HepG2 (cell line): Measurements from ENCODE around the gene ARR3. TPM values are rescaled to one million over a fixed set of nuclear protein-coding genes. Genes with fewer than 3 reads are reported as not detected.
A peak's percentile ranks its signal among the peaks of the same experiment; 100 is the strongest.

Experiments
- AKNA ChIP-seq: sonication (generic); formaldehyde crosslinking; IDR thresholded peaks from 2 replicates; pipeline ENCODE4 v1.4.0; 2020; ENCODE audit warnings: missing genetic modification reagents, borderline replicate concordance
- CBX1 ChIP-seq: IDR thresholded peaks from one replicate; pipeline ENCODE4 v1.6.1; 2016; ENCODE audit warnings: antibody characterized with exemption, low read depth
- PBX3 ChIP-seq: sonication (generic); formaldehyde crosslinking; IDR thresholded peaks from 2 replicates; pipeline ENCODE4 v1.8.1; 2023; ENCODE audit warnings: missing genetic modification reagents, inconsistent platforms, borderline replicate concordance
- RERE ChIP-seq: IDR thresholded peaks from 2 replicates; pipeline ENCODE4 v1.6.1; 2016; ENCODE audit warnings: low read depth, missing genetic modification reagents, missing compliant biosample characterization
- TBX2 ChIP-seq: sonication (generic); formaldehyde crosslinking; IDR thresholded peaks from 2 replicates; pipeline ENCODE4 v1.5.0; 2020; ENCODE audit warnings: missing genetic modification reagents, mild to moderate bottlenecking, borderline replicate concordance
- ZBTB37 ChIP-seq: sonication (generic); formaldehyde crosslinking; IDR thresholded peaks from 2 replicates; pipeline ENCODE4 v1.4.0; 2020; ENCODE audit warnings: mild to moderate bottlenecking, missing genetic modification reagents
- ZNF256 ChIP-seq: sonication (generic); formaldehyde crosslinking; conservative IDR thresholded peaks from 2 replicates; pipeline ENCODE4 v1.4.0; 2020; ENCODE audit warnings: missing genetic modification reagents
- ZNF574 ChIP-seq: sonication (generic); formaldehyde crosslinking; IDR thresholded peaks from 2 replicates; pipeline ENCODE4 v1.4.0; 2020; ENCODE audit warnings: missing genetic modification reagents
- ZNF577 ChIP-seq: sonication (generic); formaldehyde crosslinking; IDR thresholded peaks from 2 replicates; pipeline ENCODE4 v1.4.0; 2020; ENCODE audit warnings: mild to moderate bottlenecking, low read depth, missing genetic modification reagents, borderline replicate concordance
- polyA plus RNA-seq, 8 experiments: library from polyadenylated mRNA; depleted of rRNA in 3 of 8; stranded (reverse) in 7 of 8; unstranded in 1 of 8; fragments of >200 nt; fragmentation: Illumina TruSeq in 4 of 8; extraction: Trizol in 4 of 8; gene quantifications; 2 replicates each; pipeline versions ENCODE4 v1.2.1 to v1.2.3, GENCODE V29; 2011 to 2016; ENCODE audit warnings: low read depth in 4 of 8, missing spikeins in 1 of 8, mixed read lengths in 1 of 8; ENCODE audit not compliant: insufficient read depth in 1 of 8
- total RNA-seq, 5 experiments: library from RNA; depleted of rRNA; stranded (reverse); fragments of >200 nt; fragmentation: Illumina TruSeq; extraction: Trizol; gene quantifications; 2 replicates each; pipeline ENCODE4 v1.2.3, GENCODE V29; 2016; ENCODE audit warnings: low read depth in 1 of 5

The ARR3 gene
- total and polyA plus RNA-seq, 2 of the 13 experiments (the other 11 are each of a cell fraction or from before 2014, with no cell fraction given): not detected

- TF ChIP-seq RERE (no peak), ZNF577 (CRISPR knock-in tag) (no peak), TBX2 (CRISPR knock-in tag) (0 out of 2 replicates have a peak, but pooled peaks have one; percentile 31), ZNF574 (no peak), CBX1 (no peak), ZNF256 (CRISPR knock-in tag) (no peak), ZBTB37 (no peak), AKNA (CRISPR knock-in tag) (no peak), PBX3 (CRISPR knock-in tag) (no peak)
These were observed 21.9 kb downstream of the ARR3 start, which contains the start of the genes KIF4A and PDZD11 (continued) for GRCh38 chrX:70289793-70290770.
